ENCODE data around the gene GAS2L1. TPM values are rescaled to one million over a fixed set of nuclear protein-coding genes. Genes with fewer than 3 reads are reported as not detected.

Gene GAS2L1
- polyA plus RNA-seq, 1 donor (not counting 4 experiments of a cell fraction or from before 2014, with no cell fraction given) = 11.3 TPM

DNA sequence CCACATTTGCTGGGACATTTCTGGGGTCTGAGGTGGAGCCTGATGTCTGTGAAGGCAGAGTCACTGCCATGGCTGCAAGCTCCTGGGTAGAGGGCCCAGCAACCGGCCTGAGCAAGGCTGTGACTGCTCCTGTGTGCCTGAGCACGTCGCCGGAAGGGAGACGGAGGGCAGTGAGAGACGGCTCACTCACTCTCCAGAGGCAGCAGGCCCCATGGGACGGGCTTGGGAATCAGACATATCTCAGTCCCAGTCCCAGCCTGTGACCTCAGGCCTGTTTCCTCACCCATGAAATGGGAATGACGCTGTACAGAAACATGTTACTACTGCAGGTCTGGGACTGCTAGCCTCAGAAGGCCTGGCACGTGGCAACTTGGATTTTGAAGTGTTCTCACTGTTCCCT is 45.4 kb downstream of the GAS2L1 start:
- no peak for TF ChIP-seq EZH2 (IDR thresholded peaks at IDR 0.05; ENCODE audit: low read length)
- TF ChIP-seq, protein P1, sequence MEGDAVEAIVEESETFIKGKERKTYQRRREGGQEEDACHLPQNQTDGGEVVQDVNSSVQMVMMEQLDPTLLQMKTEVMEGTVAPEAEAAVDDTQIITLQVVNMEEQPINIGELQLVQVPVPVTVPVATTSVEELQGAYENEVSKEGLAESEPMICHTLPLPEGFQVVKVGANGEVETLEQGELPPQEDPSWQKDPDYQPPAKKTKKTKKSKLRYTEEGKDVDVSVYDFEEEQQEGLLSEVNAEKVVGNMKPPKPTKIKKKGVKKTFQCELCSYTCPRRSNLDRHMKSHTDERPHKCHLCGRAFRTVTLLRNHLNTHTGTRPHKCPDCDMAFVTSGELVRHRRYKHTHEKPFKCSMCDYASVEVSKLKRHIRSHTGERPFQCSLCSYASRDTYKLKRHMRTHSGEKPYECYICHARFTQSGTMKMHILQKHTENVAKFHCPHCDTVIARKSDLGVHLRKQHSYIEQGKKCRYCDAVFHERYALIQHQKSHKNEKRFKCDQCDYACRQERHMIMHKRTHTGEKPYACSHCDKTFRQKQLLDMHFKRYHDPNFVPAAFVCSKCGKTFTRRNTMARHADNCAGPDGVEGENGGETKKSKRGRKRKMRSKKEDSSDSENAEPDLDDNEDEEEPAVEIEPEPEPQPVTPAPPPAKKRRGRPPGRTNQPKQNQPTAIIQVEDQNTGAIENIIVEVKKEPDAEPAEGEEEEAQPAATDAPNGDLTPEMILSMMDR (optimal IDR thresholded peaks at IDR 0.05 in 1 of 3, IDR thresholded peaks at IDR 0.05 in 1 of 3, conservative IDR thresholded peaks at IDR 0.05 in 1 of 3; ENCODE audit: extremely low read depth in 1 of 3, insufficient read depth in 2 of 3, low read length in 3 of 3) = no peak
- Histone ChIP-seq H3K79me2 (ENCODE audit: control insufficient read depth, insufficient read depth, low read length) (no peaks in the 10 kb centered on the region), H3K27ac (ENCODE audit: control insufficient read depth, insufficient read depth, low read length) (no peak overlapping the region), H3K36me3 (ENCODE audit: control insufficient read depth in 2 of 2, extremely low read depth in 1 of 2, insufficient read depth in 2 of 2, low read length in 2 of 2) (peaks cover 45 to 60% of the 10 kb centered on the region in 2 experiments), H3K27me3 (ENCODE audit: control insufficient read depth, extremely low read depth, insufficient read depth, low read length) (no peaks in the 10 kb centered on the region), H4K20me1 (ENCODE audit: control insufficient read depth, extremely low read depth, insufficient read depth, low read length) (no peaks in the 10 kb centered on the region), H2AFZ (ENCODE audit: control insufficient read depth, low read length) (no peak overlapping the region), H3K9me3 (ENCODE audit: control insufficient read depth, low read depth, low read length) (no peaks in the 10 kb centered on the region), H3K4me1 (ENCODE audit: control insufficient read depth, extremely low read depth, insufficient read depth, low read length) (no peaks in the 10 kb centered on the region), H3K4me3 (ENCODE audit: control insufficient read depth in 2 of 3, extremely low read depth in 1 of 3, insufficient read depth in 2 of 3, low read depth in 1 of 3, low read length in 3 of 3) (no peak overlapping the region), H3K9ac (ENCODE audit: control insufficient read depth, extremely low read depth, insufficient read depth, low read length) (no peak overlapping the region), H3K4me2 (ENCODE audit: control insufficient read depth, extremely low read depth, insufficient read depth, low read depth, low read length) (no peak overlapping the region), H3K9me1 (ENCODE audit: control insufficient read depth, extremely low read depth, insufficient read depth, low read length) (no peaks in the 10 kb centered on the region)
- dilution Hi-C loops (cut with MboI; ENCODE audit: extremely low pct_ligation_motif_present, low sequenced_read_pairs) = no loop called here
- no peak for FAIRE-seq
- DNase-seq (ENCODE audit: low read depth, low spot score) = no peak

DNA sequence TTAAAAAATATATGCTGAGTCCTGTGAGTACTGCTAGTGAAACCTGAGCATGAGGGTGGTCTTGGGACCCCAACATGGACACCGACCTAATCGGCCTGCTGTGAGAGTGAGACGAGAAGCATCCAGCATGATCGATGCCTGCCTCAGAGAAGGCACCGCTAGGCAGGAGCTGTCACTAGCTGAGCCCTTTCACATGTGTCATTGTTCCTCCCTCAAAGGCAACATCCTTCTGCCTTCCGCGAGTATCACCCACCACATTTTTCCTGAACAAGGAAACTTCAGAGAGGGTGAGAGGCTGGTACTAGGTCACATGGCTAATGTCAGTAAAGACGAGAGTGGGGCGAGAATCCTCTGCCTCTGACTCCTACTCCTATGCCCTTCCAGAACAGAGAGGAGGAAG is 46.3 kb downstream of the GAS2L1 start:
- Histone ChIP-seq H3K36me3 (ENCODE audit: control insufficient read depth in 2 of 2, extremely low read depth in 1 of 2, insufficient read depth in 2 of 2, low read length in 2 of 2) (peaks cover 39 to 57% of the 10 kb centered on the region in 2 experiments), H3K9me3 (ENCODE audit: control insufficient read depth, low read depth, low read length) (no peaks in the 10 kb centered on the region), H3K79me2 (ENCODE audit: control insufficient read depth, insufficient read depth, low read length) (no peaks in the 10 kb centered on the region), H3K27ac (ENCODE audit: control insufficient read depth, insufficient read depth, low read length) (no peak overlapping the region), H4K20me1 (ENCODE audit: control insufficient read depth, extremely low read depth, insufficient read depth, low read length) (no peaks in the 10 kb centered on the region), H3K4me2 (ENCODE audit: control insufficient read depth, extremely low read depth, insufficient read depth, low read depth, low read length) (no peak overlapping the region), H3K4me1 (ENCODE audit: control insufficient read depth, extremely low read depth, insufficient read depth, low read length) (no peaks in the 10 kb centered on the region), H3K9ac (ENCODE audit: control insufficient read depth, extremely low read depth, insufficient read depth, low read length) (no peak overlapping the region), H3K9me1 (ENCODE audit: control insufficient read depth, extremely low read depth, insufficient read depth, low read length) (no peaks in the 10 kb centered on the region), H2AFZ (ENCODE audit: control insufficient read depth, low read length) (no peak overlapping the region), H3K4me3 (ENCODE audit: control insufficient read depth in 2 of 3, extremely low read depth in 1 of 3, insufficient read depth in 2 of 3, low read depth in 1 of 3, low read length in 3 of 3) (no peak overlapping the region), H3K27me3 (ENCODE audit: control insufficient read depth, extremely low read depth, insufficient read depth, low read length) (no peaks in the 10 kb centered on the region)
- dilution Hi-C loops (cut with MboI; ENCODE audit: extremely low pct_ligation_motif_present, low sequenced_read_pairs) = no loop called here
- TF ChIP-seq EZH2 (IDR thresholded peaks at IDR 0.05; ENCODE audit: low read length) = no peak
- TF ChIP-seq, protein P1 (optimal IDR thresholded peaks at IDR 0.05 in 1 of 3, IDR thresholded peaks at IDR 0.05 in 1 of 3, conservative IDR thresholded peaks at IDR 0.05 in 1 of 3; ENCODE audit: extremely low read depth in 1 of 3, insufficient read depth in 2 of 3, low read length in 3 of 3) = no peak
- DNase-seq (ENCODE audit: low read depth, low spot score) = no peak
- FAIRE-seq = no peak
